ENCODE results near the gene DUS2.
"Not testable (repeated sequence)": the region's sequence is repeated elsewhere in the genome, so short reads cannot be mapped to it uniquely, and the experiment has no call there.

The DUS2 gene

DNA sequence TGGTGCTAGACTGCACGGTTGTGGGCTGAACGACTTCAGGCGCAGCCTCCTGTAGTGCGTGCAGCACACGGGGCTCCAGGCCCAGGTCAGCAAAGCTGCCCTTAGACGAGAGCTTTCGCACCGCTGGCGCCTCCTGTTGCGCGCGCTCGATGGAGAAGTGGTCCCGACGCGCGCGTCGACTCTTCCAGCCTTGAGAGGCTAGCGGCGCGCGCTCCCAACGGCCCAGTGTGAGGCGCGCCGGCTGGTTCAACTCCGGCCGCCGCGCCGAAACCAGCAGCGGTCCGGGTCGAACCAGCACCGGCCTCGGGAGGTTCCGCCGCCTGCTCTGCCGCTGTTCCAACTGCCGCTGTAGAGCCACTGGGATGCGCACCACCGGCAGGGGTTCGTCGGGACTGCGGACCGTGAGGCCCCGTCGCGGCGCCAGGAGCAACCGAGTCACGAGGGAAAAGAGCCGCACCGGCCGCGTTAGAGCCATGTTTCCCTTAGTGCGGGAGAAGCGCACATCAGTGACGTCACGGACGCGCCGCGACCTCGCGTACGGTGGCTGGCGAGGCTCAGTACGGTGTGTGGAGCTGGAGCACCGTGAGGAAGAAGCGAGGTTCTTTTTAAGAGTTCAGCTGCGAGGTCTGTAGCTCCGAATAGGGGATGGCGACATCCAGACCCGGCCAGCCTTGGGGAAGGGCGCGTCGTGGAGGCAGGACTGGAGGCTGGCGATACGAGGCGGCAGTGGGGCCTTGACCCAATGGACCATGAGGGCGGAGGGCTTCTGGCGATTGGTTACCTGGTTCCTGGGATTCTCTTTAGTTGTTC, at the start of gene DUS2, which contains the start of gene DDX28:
DUS2 (plus strand) TSS at position 557 of the 810 bp plus-strand sequence. CDS start 14,740 bp downstream, outside the sequence.
DDX28 (minus strand) TSS at position 505 of the 810 bp plus-strand sequence; CDS start at position 475, 30 bp downstream.
- peak within 1 kb of the TSS; percentile 97 for H3K4me3 ChIP-seq (ENCODE audit: low read depth, low read length)

DNA sequence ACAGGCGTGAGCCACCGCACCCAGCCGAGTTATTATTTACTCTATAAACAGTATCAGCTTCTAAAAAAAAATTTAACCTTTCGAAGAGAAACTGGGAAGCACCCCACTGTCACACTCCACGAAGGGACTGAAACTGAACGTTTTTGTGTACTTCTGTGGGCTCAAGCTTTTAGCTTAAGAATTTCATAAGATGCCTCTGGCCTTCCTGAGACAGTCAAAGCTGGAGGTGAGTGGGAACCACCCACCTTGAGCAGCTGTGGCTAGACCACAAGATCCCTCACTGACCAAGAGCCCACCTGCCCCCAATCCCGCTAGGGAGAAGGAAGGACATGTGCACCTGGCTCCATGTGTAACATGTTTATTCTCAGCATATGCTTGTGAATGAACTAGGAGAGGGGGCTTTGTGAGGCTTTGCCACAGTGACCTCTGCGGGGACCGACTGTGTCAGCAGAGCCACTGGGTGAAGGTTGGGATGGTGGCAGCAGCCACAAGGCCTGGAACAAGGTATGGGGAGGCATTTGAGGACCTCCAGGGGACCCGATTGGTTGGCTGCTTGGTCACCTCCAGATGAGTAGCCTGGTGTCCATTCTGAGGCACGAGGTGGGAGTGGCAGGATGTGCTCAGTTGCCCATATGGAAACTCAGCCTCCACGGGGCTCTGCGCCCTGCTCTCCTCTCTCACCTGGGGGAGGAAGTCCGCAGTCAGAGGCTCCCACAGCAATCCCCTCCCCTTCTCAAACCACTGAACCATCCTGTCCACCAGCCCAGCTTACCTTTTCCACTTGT, 47.6 kb upstream of the DUS2 start:
- H3K4me3 ChIP-seq (ENCODE audit: low read depth, low read length), result no peak overlapping the region

DNA sequence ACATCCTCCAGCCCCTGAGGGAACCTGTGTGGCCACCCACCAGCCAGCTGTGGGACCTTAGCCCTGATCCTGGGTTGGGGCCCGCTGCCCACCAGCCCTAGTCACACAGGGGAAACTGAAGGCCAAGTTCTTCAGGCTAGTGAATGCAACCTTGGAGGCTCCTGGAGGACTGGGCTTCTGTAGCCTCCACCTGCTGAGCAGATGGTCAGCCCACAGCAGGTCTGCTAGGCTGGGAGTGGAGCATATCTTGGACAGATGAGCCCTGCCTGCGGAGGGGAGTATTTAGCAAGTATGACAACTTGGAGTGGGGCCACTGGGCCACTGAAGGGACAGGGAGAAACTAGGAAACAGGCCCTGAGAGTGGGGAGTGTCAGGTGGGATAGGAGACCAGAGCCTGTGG, 46.9 kb upstream of the DUS2 start:
- no peak overlapping the region for H3K4me3 ChIP-seq (ENCODE audit: low read depth, low read length)

DNA sequence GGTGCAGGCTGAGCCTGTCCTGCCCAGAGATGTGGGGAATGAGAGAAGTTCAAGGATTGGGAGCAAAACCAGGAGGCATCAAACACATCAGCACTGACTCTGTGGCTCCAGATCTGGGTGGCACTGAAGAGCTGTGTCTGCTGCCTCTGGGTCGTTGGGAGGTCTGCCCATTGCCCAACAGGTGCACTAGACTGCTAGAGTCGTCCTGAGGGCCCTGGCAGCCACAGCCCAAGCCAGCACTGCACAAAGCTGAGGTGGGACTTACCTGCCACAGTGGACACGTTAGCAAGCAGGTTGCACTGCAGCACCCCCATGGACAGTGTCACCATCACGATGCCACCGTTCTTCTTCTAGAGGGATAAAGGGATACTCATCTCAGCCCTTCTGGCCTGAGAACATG, 46.1 kb upstream of the DUS2 start:
- H3K4me3 ChIP-seq (ENCODE audit: low read depth, low read length), result no peak overlapping the region

GRCh38 chr16:67977469-67978227, 45.4 kb upstream of the DUS2 start:
- no peak overlapping the region for H3K4me3 ChIP-seq (ENCODE audit: low read depth, low read length)

- H3K4me3 ChIP-seq (ENCODE audit: low read depth, low read length), result no peak within 1 kb of the TSS
These were observed 43.0 kb upstream of the DUS2 start, which contains the start of gene DPEP3 for GRCh38 chr16:67979955-67980678. DPEP3 (minus strand) TSS chr16:67980499; CDS start chr16:67980380, 119 bp downstream.

DNA sequence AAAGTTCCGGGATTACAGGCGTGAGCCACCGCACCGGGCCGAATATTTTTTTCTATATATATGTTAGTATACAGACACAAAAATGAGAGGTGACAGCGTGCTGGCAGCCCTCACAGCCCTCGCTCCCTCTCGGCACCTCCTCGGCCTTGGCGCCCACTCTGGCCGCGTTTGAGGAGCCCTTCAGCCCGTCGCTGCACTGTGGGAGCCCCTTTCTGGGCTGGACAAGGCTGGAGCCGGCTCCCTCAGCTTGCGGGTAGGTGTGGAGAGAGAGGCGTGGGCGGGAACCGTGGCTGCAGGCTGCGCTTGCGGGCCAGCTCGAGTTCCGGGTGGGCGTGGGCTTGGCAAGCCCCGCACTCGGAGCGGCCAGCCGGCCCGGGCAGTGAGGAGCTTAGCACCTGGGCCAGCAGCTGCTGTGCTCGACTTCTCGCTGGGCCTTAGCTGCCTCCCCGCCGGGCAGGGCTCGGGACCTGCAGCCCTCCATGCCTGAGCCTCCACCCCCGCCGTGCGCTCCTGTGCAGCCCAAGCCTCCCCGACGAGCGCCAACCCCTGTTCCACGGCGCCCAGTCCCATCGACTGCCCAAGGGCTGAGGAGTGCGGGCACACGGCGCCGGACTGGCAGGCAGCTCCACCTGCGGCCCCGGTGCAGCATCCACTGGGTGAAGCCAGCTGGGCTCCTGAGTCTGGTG, 40.9 kb upstream of the DUS2 start:
- no peak overlapping the region for H3K4me3 ChIP-seq (ENCODE audit: low read depth, low read length)

- no peak overlapping the region for H3K4me3 ChIP-seq (ENCODE audit: low read depth, low read length)
These were observed 36.1 kb upstream of the DUS2 start for GRCh38 chr16:67986949-67987348.

DNA sequence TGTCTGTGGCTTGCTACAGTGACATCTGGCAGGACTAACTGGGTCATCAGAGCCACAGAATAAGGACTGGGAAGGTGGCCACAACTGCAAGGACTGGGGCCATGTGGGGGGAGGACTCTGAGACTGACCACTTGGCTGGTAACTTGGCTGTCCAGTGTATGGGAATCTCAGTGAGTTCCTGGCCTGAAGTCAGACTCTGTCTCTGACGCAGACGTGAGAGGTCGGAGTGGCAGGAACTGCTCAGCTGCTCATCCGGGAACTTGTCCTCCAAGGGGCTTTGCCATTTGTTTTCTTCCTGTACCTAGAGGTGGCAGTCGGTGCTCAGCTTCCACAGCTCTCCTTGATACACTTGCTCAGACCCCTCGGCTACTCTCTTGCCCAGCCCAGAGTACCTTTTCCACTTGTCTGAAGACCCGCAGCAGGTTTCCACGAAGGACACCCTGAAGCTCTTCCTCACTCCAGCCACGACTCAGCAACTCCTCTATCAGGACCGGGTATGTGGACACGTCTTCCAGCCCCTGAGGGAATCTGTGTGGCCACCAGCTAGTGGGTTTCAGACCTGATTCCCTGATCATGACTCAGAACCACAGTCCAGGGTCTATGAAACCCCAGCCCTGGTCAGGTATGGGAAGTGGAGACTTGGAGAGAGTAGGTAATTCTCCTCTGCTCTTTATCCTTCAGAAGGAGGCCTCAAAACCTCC, 35.5 kb upstream of the DUS2 start:
- no peak overlapping the region for H3K4me3 ChIP-seq (ENCODE audit: low read depth, low read length)

DNA sequence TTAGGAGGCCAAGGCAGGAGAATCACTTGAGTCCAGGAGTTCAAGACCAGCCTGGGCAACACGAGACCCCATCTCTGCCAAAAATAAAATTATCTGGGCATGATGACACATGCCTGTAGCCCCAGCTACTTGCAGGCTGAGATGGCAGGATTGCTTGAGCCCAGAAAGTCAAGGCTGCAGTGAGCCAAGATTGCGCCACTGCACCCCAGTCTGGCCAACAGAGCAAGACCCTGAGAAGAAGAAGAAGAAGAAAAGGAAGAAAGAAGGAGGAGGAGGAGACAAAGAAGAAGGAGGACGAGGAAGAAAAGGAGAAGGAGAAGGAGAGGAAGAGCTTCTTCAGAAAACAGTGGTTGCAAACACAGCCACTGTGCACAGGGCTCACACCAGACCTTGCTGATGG, 34.4 kb upstream of the DUS2 start:
- no peak overlapping the region for H3K4me3 ChIP-seq (ENCODE audit: low read depth, low read length)

DNA sequence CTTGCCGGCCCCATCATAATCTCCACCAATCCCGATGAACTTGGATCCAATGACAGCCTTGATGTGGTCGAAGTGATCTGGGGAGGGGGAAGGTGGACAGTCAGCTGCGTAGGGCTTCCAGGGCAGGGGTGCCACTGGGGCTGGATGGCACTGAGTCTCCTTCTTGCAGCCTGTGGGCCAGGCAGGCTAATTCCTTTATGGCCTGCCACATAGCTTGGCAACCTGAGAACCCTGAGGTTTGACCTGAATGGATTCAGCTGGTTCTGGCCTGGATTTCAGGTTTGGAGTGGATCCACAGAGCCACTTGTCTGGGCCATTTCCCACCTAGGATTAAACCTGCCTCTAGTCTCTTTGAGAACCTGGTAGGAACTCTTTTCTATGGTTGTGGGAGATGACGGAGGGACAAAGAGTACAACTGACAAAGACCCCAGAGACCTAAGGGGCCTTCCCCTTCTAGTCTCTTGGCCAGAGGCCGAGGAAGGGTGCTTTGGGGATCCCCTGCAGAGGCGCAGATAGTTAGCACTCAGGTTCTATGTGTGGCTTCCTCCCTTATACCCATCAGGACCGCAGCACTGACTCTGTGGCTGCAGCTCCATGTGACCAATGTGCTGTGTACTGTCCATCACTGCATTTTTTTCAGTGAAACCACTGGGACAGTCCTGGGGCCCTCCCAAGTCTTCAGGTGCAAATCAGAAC, 33.6 kb upstream of the DUS2 start:
- no peak overlapping the region for H3K4me3 ChIP-seq (ENCODE audit: low read depth, low read length)

DNA sequence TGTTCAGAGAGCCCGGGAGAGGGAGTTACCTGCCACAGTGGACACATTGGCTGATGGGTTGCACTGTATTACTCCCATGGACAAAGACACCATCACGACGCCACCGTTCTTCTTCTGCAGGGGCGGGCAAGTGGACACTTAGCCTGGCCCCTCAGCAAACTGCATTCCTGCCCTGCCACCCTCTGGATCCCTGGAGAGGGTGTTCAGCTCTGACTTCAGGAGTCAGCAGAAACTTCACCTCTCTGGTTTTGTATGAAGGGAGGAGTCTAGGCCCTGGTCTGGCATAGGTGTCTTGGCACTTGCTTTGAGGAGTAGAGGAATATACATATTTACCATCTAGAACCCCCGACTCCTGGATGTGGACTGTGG, 33.1 kb upstream of the DUS2 start:
- H3K4me3 ChIP-seq (ENCODE audit: low read depth, low read length), result no peak overlapping the region

DNA sequence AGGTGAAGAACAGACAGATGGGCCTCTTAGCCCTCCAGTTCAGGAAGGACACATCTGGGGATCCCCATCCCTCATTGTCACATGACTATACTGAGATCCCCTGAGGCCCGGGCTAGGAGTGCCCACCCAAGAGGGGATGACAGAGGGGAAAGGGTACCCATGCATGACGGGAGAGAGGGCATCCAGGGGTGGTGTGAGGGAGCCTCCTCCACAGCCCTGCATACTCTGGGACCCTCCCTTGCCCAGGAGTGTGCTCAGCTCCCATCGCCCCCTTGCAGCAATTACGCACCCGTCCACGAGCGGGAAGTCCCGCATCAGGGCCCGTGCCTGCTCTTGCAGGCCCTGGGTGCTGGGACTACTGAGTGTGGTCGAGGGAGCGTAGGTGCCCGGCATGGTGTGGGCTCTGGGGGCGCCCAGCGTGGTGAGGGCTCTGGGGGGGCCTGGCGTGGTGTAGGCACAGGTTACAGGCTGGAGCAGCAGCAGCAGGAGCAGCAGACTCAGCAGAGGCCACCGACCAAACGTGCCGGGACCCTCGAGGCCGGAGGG, 30.4 kb upstream of the DUS2 start:
- no peak overlapping the region for H3K4me3 ChIP-seq (ENCODE audit: low read depth, low read length)

GRCh38 chr16:67993207-67994039, 29.7 kb upstream of the DUS2 start:
- no peak overlapping the region for H3K4me3 ChIP-seq (ENCODE audit: low read depth, low read length)

DNA sequence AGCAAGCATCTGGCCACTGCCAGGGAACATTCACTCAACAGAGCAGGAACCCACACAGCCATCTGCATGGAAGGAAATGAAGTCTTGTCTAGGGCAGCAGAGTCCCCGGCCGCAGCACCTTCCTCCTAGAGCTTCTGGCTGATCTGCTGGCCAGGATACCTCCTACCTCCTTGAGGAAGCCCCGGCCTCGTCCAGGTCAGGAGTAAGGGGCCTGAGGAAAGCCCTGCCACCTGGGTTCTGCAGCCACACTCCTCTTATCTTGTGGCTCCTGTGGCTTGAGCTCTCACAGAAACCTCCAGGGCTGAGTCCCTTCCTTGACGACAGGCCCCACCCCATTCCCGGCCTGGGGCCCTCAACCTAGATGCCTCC, 29.1 kb upstream of the DUS2 start:
- not testable (repeated sequence) for H3K4me3 ChIP-seq (ENCODE audit: low read depth, low read length)

- H3K4me3 ChIP-seq (ENCODE audit: low read depth, low read length), result no peak overlapping the region
These were observed 27.7 kb upstream of the DUS2 start for GRCh38 chr16:67995423-67995822.

GRCh38 chr16:67996666-67997065, 26.4 kb upstream of the DUS2 start:
- H3K4me3 ChIP-seq (ENCODE audit: low read depth, low read length), result no peak overlapping the region

All from iPS-11a (cell line).